ENCODE data around the gene LYZL2.

DNA sequence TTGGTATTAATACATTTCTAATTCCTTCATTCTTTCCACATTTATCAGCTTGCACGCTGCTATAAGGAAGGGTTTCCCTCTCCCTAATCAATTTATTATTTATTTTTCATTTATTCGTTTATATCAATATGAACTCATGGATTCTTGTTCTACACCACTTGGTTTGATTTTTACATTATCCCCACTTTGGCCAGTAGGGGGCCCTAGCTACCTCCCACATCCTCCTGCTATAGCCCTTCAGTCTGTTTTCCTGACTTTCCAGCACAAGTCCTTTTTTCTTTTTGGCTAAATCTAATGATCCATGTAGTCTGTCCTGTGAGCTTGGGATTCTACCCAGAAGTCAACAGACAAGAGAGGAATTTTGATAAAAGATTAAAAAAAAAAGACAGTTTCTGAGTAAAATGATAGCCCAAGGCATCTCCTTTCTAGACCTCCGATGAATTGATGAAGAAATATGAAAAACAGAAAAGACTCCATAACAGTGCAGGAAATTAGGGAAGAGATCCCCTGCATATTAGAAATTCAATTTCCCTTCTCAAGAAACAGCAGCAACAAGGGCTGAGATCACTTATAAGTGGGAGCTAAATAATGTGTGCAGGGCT, 47.7 kb downstream of the LYZL2 start:
- TF ChIP-seq, protein P1, sequence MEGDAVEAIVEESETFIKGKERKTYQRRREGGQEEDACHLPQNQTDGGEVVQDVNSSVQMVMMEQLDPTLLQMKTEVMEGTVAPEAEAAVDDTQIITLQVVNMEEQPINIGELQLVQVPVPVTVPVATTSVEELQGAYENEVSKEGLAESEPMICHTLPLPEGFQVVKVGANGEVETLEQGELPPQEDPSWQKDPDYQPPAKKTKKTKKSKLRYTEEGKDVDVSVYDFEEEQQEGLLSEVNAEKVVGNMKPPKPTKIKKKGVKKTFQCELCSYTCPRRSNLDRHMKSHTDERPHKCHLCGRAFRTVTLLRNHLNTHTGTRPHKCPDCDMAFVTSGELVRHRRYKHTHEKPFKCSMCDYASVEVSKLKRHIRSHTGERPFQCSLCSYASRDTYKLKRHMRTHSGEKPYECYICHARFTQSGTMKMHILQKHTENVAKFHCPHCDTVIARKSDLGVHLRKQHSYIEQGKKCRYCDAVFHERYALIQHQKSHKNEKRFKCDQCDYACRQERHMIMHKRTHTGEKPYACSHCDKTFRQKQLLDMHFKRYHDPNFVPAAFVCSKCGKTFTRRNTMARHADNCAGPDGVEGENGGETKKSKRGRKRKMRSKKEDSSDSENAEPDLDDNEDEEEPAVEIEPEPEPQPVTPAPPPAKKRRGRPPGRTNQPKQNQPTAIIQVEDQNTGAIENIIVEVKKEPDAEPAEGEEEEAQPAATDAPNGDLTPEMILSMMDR (IDR thresholded peaks at IDR 0.05): peak; percentile 31 to 75 (median 45)
- no peak for TF ChIP-seq POLR2A (IDR thresholded peaks at IDR 0.05)
